ENCODE data around the gene OCEL1. TPM values are rescaled to one million over a fixed set of nuclear protein-coding genes. Genes with fewer than 3 reads are reported as not detected.
A peak's percentile ranks its signal among the peaks of the same experiment; 100 is the strongest.

Gene OCEL1
- total RNA-seq, 1 donor from 2014 or later: 22.4 TPM

DNA sequence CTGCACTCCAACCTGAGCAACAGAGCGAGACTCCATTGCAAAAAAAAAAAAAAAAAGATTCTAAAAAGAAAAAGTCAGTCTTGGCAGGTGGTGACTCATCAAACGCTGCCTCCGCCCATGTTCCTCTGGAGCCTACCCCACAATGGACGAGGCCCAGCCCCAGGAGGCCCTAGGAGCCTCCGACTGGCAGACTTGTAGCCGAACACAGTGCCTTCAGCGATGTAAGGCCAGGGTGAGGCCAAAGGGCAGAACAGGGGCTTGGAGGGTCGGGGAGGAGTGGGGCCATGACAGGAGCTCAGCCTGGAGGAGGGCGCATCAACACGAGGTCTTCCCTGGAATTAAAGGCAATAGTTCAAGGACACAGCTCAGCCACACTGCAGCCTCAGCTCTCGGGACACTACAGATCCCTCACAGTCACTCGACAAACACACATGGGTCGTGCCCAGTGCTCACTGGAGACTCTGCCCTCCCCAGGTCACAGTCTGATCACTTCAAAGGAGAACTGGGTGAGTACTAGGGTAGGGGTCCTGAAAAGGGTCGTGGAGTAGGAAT, 5.7 kb upstream of the OCEL1 start:
- Mint-ChIP-seq H3K9me3 (no peaks in the 10 kb centered on the region), H3K4me1 (peaks cover 8% of the 10 kb centered on the region), H3K36me3 (ENCODE audit: low read depth) (peaks cover 31% of the 10 kb centered on the region), H3K27ac (no peak overlapping the region), H3K27me3 (no peaks in the 10 kb centered on the region), H3K4me3 (no peak overlapping the region)
- POLR2A ChIA-PET: interaction anchor here (0.5 to 0.7 kb wide), 2 partner anchors 28 to 49 kb away, joined by 3 to 6 read pairs; no protein-coding TSS in a partner anchor
- DNase-seq (no peak), ATAC-seq (ENCODE audit: low read depth) (no peak)
- CTCF ChIA-PET: no interaction called here
- TF ChIP-seq, protein P1, sequence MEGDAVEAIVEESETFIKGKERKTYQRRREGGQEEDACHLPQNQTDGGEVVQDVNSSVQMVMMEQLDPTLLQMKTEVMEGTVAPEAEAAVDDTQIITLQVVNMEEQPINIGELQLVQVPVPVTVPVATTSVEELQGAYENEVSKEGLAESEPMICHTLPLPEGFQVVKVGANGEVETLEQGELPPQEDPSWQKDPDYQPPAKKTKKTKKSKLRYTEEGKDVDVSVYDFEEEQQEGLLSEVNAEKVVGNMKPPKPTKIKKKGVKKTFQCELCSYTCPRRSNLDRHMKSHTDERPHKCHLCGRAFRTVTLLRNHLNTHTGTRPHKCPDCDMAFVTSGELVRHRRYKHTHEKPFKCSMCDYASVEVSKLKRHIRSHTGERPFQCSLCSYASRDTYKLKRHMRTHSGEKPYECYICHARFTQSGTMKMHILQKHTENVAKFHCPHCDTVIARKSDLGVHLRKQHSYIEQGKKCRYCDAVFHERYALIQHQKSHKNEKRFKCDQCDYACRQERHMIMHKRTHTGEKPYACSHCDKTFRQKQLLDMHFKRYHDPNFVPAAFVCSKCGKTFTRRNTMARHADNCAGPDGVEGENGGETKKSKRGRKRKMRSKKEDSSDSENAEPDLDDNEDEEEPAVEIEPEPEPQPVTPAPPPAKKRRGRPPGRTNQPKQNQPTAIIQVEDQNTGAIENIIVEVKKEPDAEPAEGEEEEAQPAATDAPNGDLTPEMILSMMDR (IDR thresholded peaks at IDR 0.05): no peak
- intact Hi-C loops (cut with micrococcal nuclease): no loop called here

- no peaks in the 10 kb centered on the region for H3K9me3 Mint-ChIP-seq
- H3K4me1 Mint-ChIP-seq: peaks cover 6% of the 10 kb centered on the region
- TF ChIP-seq, protein P1 (IDR thresholded peaks at IDR 0.05): no peak
- H3K27ac Mint-ChIP-seq: no peak overlapping the region
- no peak for DNase-seq
- peaks cover 10% of the 10 kb centered on the region for H3K36me3 Mint-ChIP-seq (ENCODE audit: low read depth)
- no peaks in the 10 kb centered on the region for H3K27me3 Mint-ChIP-seq
- ATAC-seq (ENCODE audit: low read depth): no peak
- ChIA-PET CTCF (interaction anchor here (1.0 kb wide), 1 partner anchor 11 kb away, joined by 3 read pairs; no protein-coding TSS in a partner anchor), POLR2A (interaction anchor here (0.6 to 4.4 kb wide), 9 partner anchors 10 to 163 kb away, joined by 3 to 63 read pairs (median 9); partner anchors contain the start of genes BABAM1, USE1 and USHBP1)
- H3K4me3 Mint-ChIP-seq: peak overlapping the region; percentile 24
- intact Hi-C loops (cut with micrococcal nuclease): loop anchor here (5.0 kb wide), 1 partner anchor 98 kb away; no protein-coding TSS in a partner anchor
Measured at GRCh38 chr19:17225053-17225452, 973 bp upstream of the OCEL1 start.

GRCh38 chr19:17227798-17228367, 1.9 kb downstream of the OCEL1 start:
- Mint-ChIP-seq H3K27ac (no peak overlapping the region), H3K4me3 (no peak overlapping the region), H3K27me3 (no peaks in the 10 kb centered on the region), H3K36me3 (ENCODE audit: low read depth) (peaks cover 16% of the 10 kb centered on the region), H3K9me3 (no peaks in the 10 kb centered on the region), H3K4me1 (peaks cover 6% of the 10 kb centered on the region)
- intact Hi-C loops (cut with micrococcal nuclease): loop anchor here (2.0 to 5.0 kb wide), 2 partner anchors 19 to 101 kb away; no protein-coding TSS in a partner anchor
- TF ChIP-seq, protein P1 (IDR thresholded peaks at IDR 0.05): no peak
- ATAC-seq (ENCODE audit: low read depth) (no peak), DNase-seq (no peak)
- ChIA-PET CTCF (no interaction called here), POLR2A (interaction anchor here (0.7 to 4.4 kb wide), 4 partner anchors 13 to 103 kb away, joined by 3 to 63 read pairs (median 10); partner anchors contain the start of genes BABAM1 and USE1)

DNA sequence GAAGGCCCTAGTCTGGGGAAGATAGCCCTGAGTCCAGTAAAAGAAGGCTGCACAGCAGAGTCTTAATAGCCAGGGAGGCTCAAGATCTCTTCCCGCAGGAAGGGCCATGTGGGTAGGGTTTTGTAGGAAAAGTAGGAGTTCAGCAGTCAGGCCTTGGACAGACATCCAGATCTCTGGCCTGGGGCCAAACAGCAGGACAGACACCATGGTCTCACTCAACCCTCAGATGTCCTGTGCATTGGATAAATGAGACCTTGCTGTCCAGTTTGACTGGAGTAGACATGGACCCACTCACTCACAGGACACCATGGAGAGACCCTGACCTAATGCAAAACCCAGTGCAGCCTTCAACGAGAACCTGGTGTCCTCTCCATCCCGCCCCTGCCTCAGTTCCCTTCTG, 3.9 kb downstream of the OCEL1 start:
- intact Hi-C loops (cut with micrococcal nuclease): loop anchor here (5.0 kb wide), 1 partner anchor 103 kb away; no protein-coding TSS in a partner anchor
- Mint-ChIP-seq H3K36me3 (ENCODE audit: low read depth) (peaks cover 16% of the 10 kb centered on the region), H3K4me1 (peaks cover 10% of the 10 kb centered on the region), H3K27ac (peak overlapping the region; percentile 12), H3K27me3 (no peaks in the 10 kb centered on the region), H3K9me3 (no peaks in the 10 kb centered on the region), H3K4me3 (no peak overlapping the region)
- ATAC-seq (ENCODE audit: low read depth) (no peak), DNase-seq (no peak)
- CTCF ChIA-PET: no interaction called here
- POLR2A ChIA-PET: no interaction called here
- TF ChIP-seq, protein P1 (IDR thresholded peaks at IDR 0.05): no peak

GRCh38 chr19:17232258-17232657, 6.2 kb downstream of the OCEL1 start:
- Mint-ChIP-seq H3K9me3 (no peaks in the 10 kb centered on the region), H3K27ac (no peak overlapping the region), H3K4me1 (peaks cover 12% of the 10 kb centered on the region), H3K4me3 (no peak overlapping the region), H3K36me3 (ENCODE audit: low read depth) (peaks cover 14% of the 10 kb centered on the region), H3K27me3 (no peaks in the 10 kb centered on the region)
- intact Hi-C loops (cut with micrococcal nuclease): no loop called here
- TF ChIP-seq, protein P1 (IDR thresholded peaks at IDR 0.05): no peak
- ChIA-PET CTCF (no interaction called here), POLR2A (no interaction called here)
- ATAC-seq (ENCODE audit: low read depth) (no peak), DNase-seq (no peak)
